ENCODE measurements around the gene CR2. TPM values are rescaled to one million over a fixed set of nuclear protein-coding genes. Genes with fewer than 3 reads are reported as not detected.

CR2 gene
- total RNA-seq, 4 donors from 2014 or later: 6.4 to 9.4 TPM; not detected in 2

GRCh38 chr1:207418351-207418750 is 35.8 kb upstream of the CR2 start:
- Histone ChIP-seq H3K27me3 (peaks cover 3% of the 10 kb centered on the region), H3K4me3 (no peak overlapping the region), H3K4me1 (no peaks in the 10 kb centered on the region), H3K9me3 (no peaks in the 10 kb centered on the region), H3K27ac (no peak overlapping the region), H3K36me3 (no peaks in the 10 kb centered on the region)
- no peak for TF ChIP-seq CTCF (IDR thresholded peaks at IDR 0.05)
- no peak for TF ChIP-seq POLR2AphosphoS5 (IDR thresholded peaks at IDR 0.05)
- no peak for TF ChIP-seq POLR2A (IDR thresholded peaks at IDR 0.05)
- TF ChIP-seq EP300 (IDR thresholded peaks at IDR 0.05; ENCODE audit: low read depth): no peak
- intact Hi-C loops (cut with DNase I; ENCODE audit: low total_unique reads): no loop called here
- DNase-seq: no peak
- 77% methylated on average over 1 of the region's 1 CpG; no CpG with 5 or more reads in 1 of the 2 donors for WGBS, 2 donors (ENCODE audit: low coverage in 1 of 2)
- in situ Hi-C loops (cut with MboI; ENCODE audit: low pct_ligation_motif_present in 1 of 4, low pct_unique_long_range_greater_than_20kb in 1 of 4, low sequenced_read_pairs in 3 of 4): loop anchor here in 1 of 4 donors (25.0 kb wide), 1 partner anchor 231 kb away; no protein-coding TSS in a partner anchor

GRCh38 chr1:207420109-207420508 is 34.0 kb upstream of the CR2 start:
- no peak overlapping the region for H3K4me3 ChIP-seq
- H3K27me3 ChIP-seq: peaks cover 5% of the 10 kb centered on the region
- H3K36me3 ChIP-seq: no peaks in the 10 kb centered on the region
- TF ChIP-seq POLR2AphosphoS5 (IDR thresholded peaks at IDR 0.05) (no peak), CTCF (IDR thresholded peaks at IDR 0.05) (no peak), EP300 (IDR thresholded peaks at IDR 0.05; ENCODE audit: low read depth) (no peak)
- 80 to 92% methylated on average over 1 of the region's 1 CpG for WGBS, 2 donors (ENCODE audit: low coverage in 1 of 2)
- no peak overlapping the region for H3K27ac ChIP-seq
- no peaks in the 10 kb centered on the region for H3K4me1 ChIP-seq
- H3K9me3 ChIP-seq: no peaks in the 10 kb centered on the region
- in situ Hi-C loops (cut with MboI; ENCODE audit: low pct_ligation_motif_present in 1 of 4, low pct_unique_long_range_greater_than_20kb in 1 of 4, low sequenced_read_pairs in 3 of 4) (loop anchor here in 1 of 4 donors (25.0 kb wide), 1 partner anchor 233 kb away; no protein-coding TSS in a partner anchor), intact Hi-C loops (cut with DNase I; ENCODE audit: low total_unique reads) (no loop called here)
- DNase-seq: no peak

- no peaks in the 10 kb centered on the region for H3K4me1 ChIP-seq
- peaks cover 5% of the 10 kb centered on the region for H3K27me3 ChIP-seq
- intact Hi-C loops (cut with DNase I; ENCODE audit: low total_unique reads): no loop called here
- TF ChIP-seq POLR2AphosphoS5 (IDR thresholded peaks at IDR 0.05) (no peak), POLR2A (IDR thresholded peaks at IDR 0.05) (no peak), EP300 (IDR thresholded peaks at IDR 0.05; ENCODE audit: low read depth) (no peak), CTCF (IDR thresholded peaks at IDR 0.05) (no peak)
- in situ Hi-C loops (cut with MboI; ENCODE audit: low pct_ligation_motif_present in 1 of 4, low pct_unique_long_range_greater_than_20kb in 1 of 4, low sequenced_read_pairs in 3 of 4): loop anchor here in 1 of 4 donors (25.0 kb wide), 1 partner anchor 234 kb away; no protein-coding TSS in a partner anchor
- 79 to 89% methylated on average over 2 to 9 of the region's 9 CpGs for WGBS, 2 donors (ENCODE audit: low coverage in 1 of 2)
- H3K27ac ChIP-seq: no peak overlapping the region
- H3K4me3 ChIP-seq: no peak overlapping the region
- no peaks in the 10 kb centered on the region for H3K36me3 ChIP-seq
- no peak for DNase-seq
- no peaks in the 10 kb centered on the region for H3K9me3 ChIP-seq
These were observed 33.0 kb upstream of the CR2 start for GRCh38 chr1:207421078-207421477.

GRCh38 chr1:207423560-207424292 is 30.4 kb upstream of the CR2 start:
- Histone ChIP-seq H3K36me3 (no peaks in the 10 kb centered on the region), H3K27me3 (peaks cover 5% of the 10 kb centered on the region), H3K27ac (no peak overlapping the region), H3K4me3 (no peak overlapping the region), H3K4me1 (no peaks in the 10 kb centered on the region), H3K9me3 (no peaks in the 10 kb centered on the region)
- no peak for DNase-seq
- no peak for TF ChIP-seq POLR2A (IDR thresholded peaks at IDR 0.05)
- no peak for TF ChIP-seq EP300 (IDR thresholded peaks at IDR 0.05; ENCODE audit: low read depth)
- no peak for TF ChIP-seq CTCF (IDR thresholded peaks at IDR 0.05)
- no peak for TF ChIP-seq POLR2AphosphoS5 (IDR thresholded peaks at IDR 0.05)
- in situ Hi-C loops (cut with MboI; ENCODE audit: low pct_ligation_motif_present in 1 of 4, low pct_unique_long_range_greater_than_20kb in 1 of 4, low sequenced_read_pairs in 3 of 4) (loop anchor here in 1 of 4 donors (25.0 kb wide), 1 partner anchor 236 kb away; no protein-coding TSS in a partner anchor), intact Hi-C loops (cut with DNase I; ENCODE audit: low total_unique reads) (no loop called here)
- 47% methylated on average over 28 of the region's 28 CpGs; no CpG with 5 or more reads in 1 of the 2 donors for WGBS, 2 donors (ENCODE audit: low coverage in 1 of 2)

Data from transverse colon (tissue), 4 donors.